ENCODE measurements around the gene CEP89. TPM values are rescaled to one million over a fixed set of nuclear protein-coding genes. Genes with fewer than 3 reads are reported as not detected.

CEP89 gene
- total RNA-seq, 2 donors from 2014 or later: 9.5 to 9.8 TPM

DNA sequence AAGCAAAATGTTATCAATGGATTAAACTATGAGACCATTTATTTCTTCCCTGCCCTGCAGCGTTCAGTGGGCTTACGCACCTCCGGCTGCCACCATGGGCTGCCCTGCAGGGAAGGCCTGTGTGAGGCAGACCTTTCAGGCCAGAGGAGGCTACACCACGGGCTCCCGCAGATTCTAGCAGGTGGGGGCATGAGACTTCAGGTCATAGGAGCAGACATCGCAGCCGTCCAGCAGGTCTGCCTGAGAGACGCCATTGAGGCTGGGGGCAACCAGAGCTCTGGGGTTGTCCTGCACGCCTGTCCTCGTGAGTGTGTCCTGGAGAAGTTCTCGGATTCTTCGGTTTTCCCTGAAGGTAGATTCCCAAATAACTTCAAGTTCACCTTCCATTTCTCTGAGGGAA lies 92.8 kb downstream of the CEP89 start:
- Mint-ChIP-seq H3K27me3 (no peaks in the 10 kb centered on the region), H3K4me3 (no peak overlapping the region), H3K27ac (no peak overlapping the region), H3K36me3 (ENCODE audit: low read depth) (peaks cover 5% of the 10 kb centered on the region), H3K4me1 (peaks cover 9% of the 10 kb centered on the region)
- ATAC-seq: no peak
- no peaks in the 10 kb centered on the region for H3K9me3 ChIP-seq (ENCODE audit: control insufficient read depth, low read length, poor library complexity, severe bottlenecking)
- no peak for DNase-seq

DNA sequence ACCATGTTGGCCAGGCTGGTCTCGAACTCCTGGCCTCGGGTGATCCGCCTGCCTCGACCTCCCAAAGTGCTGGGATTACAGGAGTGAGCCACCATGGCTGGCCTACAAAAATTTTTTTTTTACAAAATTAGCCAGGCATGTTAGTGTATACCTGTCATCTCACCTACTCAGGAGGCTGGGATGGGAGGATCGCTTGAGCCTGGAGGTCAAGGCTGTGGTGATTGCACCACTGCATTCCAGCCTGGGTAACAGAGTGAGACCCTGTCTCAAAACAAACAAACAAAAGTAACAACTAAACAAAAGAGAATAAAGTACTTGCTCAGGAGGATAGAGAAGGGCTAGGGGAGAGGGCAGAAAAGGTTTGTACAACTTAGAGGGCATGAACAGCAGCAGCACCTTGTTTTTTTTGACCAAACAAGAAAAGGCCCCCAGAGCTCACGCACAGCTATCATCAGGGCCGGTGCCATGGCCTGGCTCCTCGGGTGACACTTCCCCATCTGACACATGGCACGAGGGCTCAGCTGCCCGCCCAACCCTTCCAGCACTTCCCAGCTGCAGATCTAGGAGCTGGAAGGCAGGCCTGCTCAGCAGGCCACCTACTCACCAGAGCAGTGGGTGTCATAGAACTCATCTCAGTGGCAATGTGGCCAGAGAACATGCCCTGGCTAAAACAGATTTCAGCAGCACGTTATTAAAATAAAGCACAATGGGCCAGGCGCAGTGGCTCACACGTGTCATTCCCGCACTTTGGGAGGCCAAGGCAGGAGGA lies 93.6 kb downstream of the CEP89 start:
- Mint-ChIP-seq H3K27ac (no peak overlapping the region), H3K27me3 (no peaks in the 10 kb centered on the region)

DNA sequence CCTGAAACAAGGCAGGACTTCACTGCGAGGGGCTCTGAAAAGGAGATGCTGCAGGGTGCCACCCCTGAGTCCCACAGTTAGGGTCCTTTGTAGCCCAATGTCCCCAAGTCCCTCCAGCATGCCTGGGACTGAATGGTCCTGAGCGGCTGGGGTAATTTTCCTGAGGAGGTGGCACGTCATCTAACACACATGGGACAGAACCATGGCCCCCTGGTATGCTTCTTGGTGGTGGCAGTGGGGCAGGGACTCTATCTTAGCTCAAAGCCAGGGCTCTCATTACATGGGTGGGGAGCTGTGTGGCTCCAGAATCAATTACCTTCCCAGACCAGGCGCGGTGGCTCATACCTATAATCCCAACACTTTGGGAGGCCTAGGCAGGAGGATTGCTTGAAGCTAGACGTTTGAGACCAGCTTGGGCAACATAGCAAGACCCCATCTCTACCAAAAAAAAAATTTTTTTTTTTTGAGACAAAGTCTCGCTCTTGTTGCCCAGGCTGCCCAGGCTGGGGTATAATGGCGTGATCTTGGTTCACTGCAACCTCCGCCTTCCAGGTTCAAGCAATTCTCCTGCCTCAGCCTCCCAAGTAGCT lies 94.3 kb downstream of the CEP89 start:
- H3K9me3 ChIP-seq (ENCODE audit: control insufficient read depth, low read length, poor library complexity, severe bottlenecking): no peaks in the 10 kb centered on the region
- DNase-seq (no peak), ATAC-seq (no peak)
- Mint-ChIP-seq H3K27ac (no peak overlapping the region), H3K4me1 (peaks cover 11% of the 10 kb centered on the region), H3K36me3 (ENCODE audit: low read depth) (peaks cover 5% of the 10 kb centered on the region), H3K4me3 (no peak overlapping the region), H3K27me3 (no peaks in the 10 kb centered on the region)

More for the DNA sequence above, 93.6 kb downstream of the CEP89 start:
- DNase-seq (no peak), ATAC-seq (no peak)
- Mint-ChIP-seq H3K36me3 (ENCODE audit: low read depth) (peaks cover 5% of the 10 kb centered on the region), H3K4me1 (peaks cover 10% of the 10 kb centered on the region), H3K4me3 (no peak overlapping the region)
- no peaks in the 10 kb centered on the region for H3K9me3 ChIP-seq (ENCODE audit: control insufficient read depth, low read length, poor library complexity, severe bottlenecking)

- Mint-ChIP-seq H3K4me1 (peaks cover 11% of the 10 kb centered on the region), H3K27ac (no peak overlapping the region), H3K27me3 (no peaks in the 10 kb centered on the region), H3K36me3 (ENCODE audit: low read depth) (peaks cover 5% of the 10 kb centered on the region), H3K4me3 (no peak overlapping the region)
- H3K9me3 ChIP-seq (ENCODE audit: control insufficient read depth, low read length, poor library complexity, severe bottlenecking): no peaks in the 10 kb centered on the region
- ATAC-seq (no peak), DNase-seq (no peak)
These were observed 94.9 kb downstream of the CEP89 start for GRCh38 chr19:32876919-32877285.

- Mint-ChIP-seq H3K4me1 (peaks cover 9% of the 10 kb centered on the region), H3K4me3 (no peak overlapping the region), H3K27me3 (no peaks in the 10 kb centered on the region), H3K36me3 (ENCODE audit: low read depth) (peaks cover 5% of the 10 kb centered on the region), H3K27ac (no peak overlapping the region)
- ATAC-seq (no peak), DNase-seq (no peak)
- H3K9me3 ChIP-seq (ENCODE audit: control insufficient read depth, low read length, poor library complexity, severe bottlenecking): no peaks in the 10 kb centered on the region
These were observed 95.4 kb downstream of the CEP89 start for GRCh38 chr19:32876236-32876918.

DNA sequence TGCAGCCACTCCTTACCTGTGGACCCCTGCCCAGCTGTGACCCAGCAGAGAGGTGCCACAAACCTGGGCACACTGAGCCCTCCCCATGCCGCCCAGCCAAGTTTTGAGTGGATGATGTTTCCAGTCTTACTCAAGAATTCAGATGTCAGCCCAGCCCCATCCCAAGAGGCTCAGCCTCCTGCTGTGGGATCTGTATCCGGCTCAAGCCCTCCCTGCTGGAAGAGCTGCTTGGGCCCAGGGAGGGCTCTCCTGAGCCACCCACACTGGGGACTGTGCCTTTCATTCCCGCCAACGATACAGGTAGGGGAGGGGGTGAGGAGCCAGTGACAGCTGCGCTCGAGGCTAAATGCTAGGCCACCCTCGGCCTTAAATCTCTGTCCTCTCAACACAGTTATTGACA lies 96.3 kb downstream of the CEP89 start:
- DNase-seq: no peak
- Mint-ChIP-seq H3K27ac (no peak overlapping the region), H3K27me3 (no peaks in the 10 kb centered on the region), H3K4me1 (peaks cover 9% of the 10 kb centered on the region), H3K36me3 (ENCODE audit: low read depth) (peaks cover 5% of the 10 kb centered on the region), H3K4me3 (no peak overlapping the region)
- H3K9me3 ChIP-seq (ENCODE audit: control insufficient read depth, low read length, poor library complexity, severe bottlenecking): no peaks in the 10 kb centered on the region
- no peak for ATAC-seq

- H3K27me3 Mint-ChIP-seq: no peaks in the 10 kb centered on the region
- H3K27ac Mint-ChIP-seq: no peak overlapping the region
- H3K4me1 Mint-ChIP-seq: peaks cover 9% of the 10 kb centered on the region
- ATAC-seq: no peak
- no peak for DNase-seq
- no peaks in the 10 kb centered on the region for H3K9me3 ChIP-seq (ENCODE audit: control insufficient read depth, low read length, poor library complexity, severe bottlenecking)
- no peak overlapping the region for H3K4me3 Mint-ChIP-seq
- peaks cover 5% of the 10 kb centered on the region for H3K36me3 Mint-ChIP-seq (ENCODE audit: low read depth)
These were observed 97.2 kb downstream of the CEP89 start for GRCh38 chr19:32874605-32875004.

DNA sequence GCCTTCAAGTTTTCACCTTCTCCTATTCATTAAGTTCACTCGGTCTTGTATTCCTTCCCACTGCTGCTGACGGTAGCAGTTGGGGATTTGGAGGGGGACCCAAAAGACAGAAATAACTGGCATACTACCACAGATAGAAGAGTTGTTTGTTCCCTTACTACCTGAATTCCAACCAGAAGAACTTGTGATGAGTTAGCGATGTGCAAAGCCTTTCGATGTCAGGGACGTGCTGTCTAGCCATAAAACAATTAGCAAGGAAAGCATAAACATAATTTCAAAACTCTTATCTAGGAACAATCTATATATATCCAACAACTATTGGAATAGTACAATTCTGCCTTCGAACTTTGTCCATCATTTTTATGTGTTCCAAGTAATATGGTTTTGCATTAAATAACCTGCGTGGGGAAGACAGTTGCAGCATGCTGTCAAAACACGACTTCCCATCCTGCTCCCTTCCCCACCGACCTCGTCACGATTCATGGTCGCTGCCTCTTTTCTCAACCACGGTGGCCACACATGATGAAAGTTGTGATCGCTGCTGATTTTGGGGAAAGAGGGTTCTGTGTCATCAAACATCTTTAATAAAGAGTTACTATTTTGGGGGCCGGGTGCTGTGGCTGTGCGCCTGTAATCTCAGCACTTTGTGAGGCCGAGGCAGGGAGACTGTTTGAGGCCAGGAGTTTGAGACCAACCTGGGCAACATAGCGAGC lies 98.4 kb downstream of the CEP89 start:
- H3K9me3 ChIP-seq (ENCODE audit: control insufficient read depth, low read length, poor library complexity, severe bottlenecking): no peaks in the 10 kb centered on the region
- ATAC-seq: no peak
- peaks cover 9% of the 10 kb centered on the region for H3K4me1 Mint-ChIP-seq
- H3K27ac Mint-ChIP-seq: no peak overlapping the region
- H3K4me3 Mint-ChIP-seq: no peak overlapping the region
- DNase-seq: no peak
- H3K36me3 Mint-ChIP-seq (ENCODE audit: low read depth): peaks cover 5% of the 10 kb centered on the region
- H3K27me3 Mint-ChIP-seq: no peaks in the 10 kb centered on the region

DNA sequence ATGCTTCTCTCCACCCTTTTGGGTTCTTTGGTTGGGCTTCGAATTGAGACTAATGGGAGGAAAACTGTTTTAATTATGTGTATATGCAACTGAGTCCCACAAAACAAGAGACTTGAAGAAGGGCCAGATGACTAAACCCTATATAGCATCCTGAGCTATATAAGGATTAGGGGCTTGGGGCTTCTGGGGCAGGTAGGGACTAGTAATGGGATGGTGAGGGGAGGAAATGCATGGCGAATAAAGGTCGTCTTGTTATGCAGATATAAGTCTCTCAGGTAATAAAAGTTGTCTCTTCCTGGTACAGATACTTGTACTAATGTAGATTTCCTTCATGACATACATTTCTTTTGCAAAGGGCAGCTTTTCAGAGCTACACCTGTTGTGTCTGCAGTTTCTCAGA lies 99.4 kb downstream of the CEP89 start:
- Mint-ChIP-seq H3K27ac (no peak overlapping the region), H3K27me3 (no peaks in the 10 kb centered on the region), H3K4me1 (peaks cover 6% of the 10 kb centered on the region), H3K36me3 (ENCODE audit: low read depth) (no peaks in the 10 kb centered on the region), H3K4me3 (no peak overlapping the region)
- ATAC-seq (no peak), DNase-seq (no peak)
- no peaks in the 10 kb centered on the region for H3K9me3 ChIP-seq (ENCODE audit: control insufficient read depth, low read length, poor library complexity, severe bottlenecking)

GRCh38 chr19:32870981-32871451 lies 100.7 kb downstream of the CEP89 start:
- ATAC-seq (no peak), DNase-seq (no peak)
- H3K27me3 Mint-ChIP-seq: no peaks in the 10 kb centered on the region

DNA sequence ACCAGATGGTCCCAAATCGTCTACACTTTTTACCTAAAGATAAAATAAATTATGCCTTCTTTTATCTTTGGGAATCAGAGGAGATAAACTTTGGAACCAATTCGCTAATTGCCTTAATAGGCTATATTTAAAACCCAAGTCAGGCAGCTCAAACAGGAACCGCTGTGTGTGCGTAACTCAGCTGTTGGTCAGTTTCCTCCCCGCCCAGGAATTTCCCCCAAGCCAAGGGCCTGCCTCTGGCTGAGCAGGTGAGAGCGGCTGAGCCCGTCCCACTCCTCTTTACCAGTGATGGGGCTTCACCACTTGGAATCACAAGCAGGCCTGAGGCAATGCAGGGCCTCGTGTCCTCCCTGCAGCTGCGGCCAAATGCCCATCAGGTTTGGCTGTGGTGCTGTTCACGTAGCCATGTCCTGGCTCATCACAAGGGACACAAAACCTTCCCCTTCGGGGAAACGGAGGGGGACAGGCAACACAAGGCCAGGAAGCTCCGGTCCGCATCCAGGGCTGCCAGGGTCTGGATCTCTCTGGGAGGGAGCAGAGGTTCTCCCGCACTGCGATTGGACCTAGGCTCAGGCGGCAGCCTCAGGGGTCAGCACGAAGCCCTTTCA lies 101.7 kb downstream of the CEP89 start:
- Mint-ChIP-seq H3K4me1 (peaks cover 2% of the 10 kb centered on the region), H3K4me3 (no peak overlapping the region), H3K36me3 (ENCODE audit: low read depth) (no peaks in the 10 kb centered on the region), H3K27ac (no peak overlapping the region), H3K27me3 (no peaks in the 10 kb centered on the region)
- no peak for DNase-seq
- ATAC-seq: no peak
- H3K9me3 ChIP-seq (ENCODE audit: control insufficient read depth, low read length, poor library complexity, severe bottlenecking): no peaks in the 10 kb centered on the region

More at GRCh38 chr19:32870981-32871451, 100.7 kb downstream of the CEP89 start:
- Mint-ChIP-seq H3K27ac (no peak overlapping the region), H3K4me3 (no peak overlapping the region), H3K4me1 (peaks cover 2% of the 10 kb centered on the region), H3K36me3 (ENCODE audit: low read depth) (no peaks in the 10 kb centered on the region)
- no peaks in the 10 kb centered on the region for H3K9me3 ChIP-seq (ENCODE audit: control insufficient read depth, low read length, poor library complexity, severe bottlenecking)

DNA sequence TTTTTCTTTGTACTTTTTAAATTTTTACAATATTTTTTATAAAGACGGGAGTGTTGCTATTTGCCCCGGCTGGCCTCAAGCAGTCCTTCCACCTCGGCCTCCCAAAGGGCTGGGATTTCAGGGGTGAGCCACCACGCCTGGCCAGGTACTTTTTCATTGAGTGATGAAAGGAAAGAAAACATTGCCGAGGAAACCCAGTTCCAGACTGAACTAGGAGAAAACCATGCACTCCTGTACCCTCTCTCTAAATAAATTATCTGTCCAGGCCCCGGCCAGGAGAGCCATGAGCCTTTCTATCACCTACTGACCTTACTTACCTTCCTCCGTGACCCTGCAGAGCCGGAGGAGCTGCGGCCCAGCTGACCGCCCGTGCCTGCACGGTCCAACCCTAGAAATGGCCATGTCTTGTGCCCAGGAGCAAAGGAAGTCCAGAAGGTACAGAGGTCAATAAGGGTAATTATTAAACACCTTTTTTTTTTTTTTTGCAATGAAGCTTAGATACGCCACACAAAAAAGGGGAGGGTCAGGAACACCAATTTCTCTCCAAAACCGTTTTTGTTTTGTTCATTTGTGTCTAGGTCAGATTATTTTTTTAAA lies 102.3 kb downstream of the CEP89 start, which contains the start of gene SLC7A9:
TSS of gene SLC7A9 (minus strand) at position 399 of the 597 bp plus-strand sequence. CDS start 1,233 bp downstream, outside the sequence.
- no peak for ATAC-seq
- H3K9me3 ChIP-seq (ENCODE audit: control insufficient read depth, low read length, poor library complexity, severe bottlenecking): no peaks in the 10 kb centered on the region
- DNase-seq: no peak
- Mint-ChIP-seq H3K36me3 (ENCODE audit: low read depth) (no peaks in the 10 kb centered on the region), H3K4me1 (peaks cover 2% of the 10 kb centered on the region), H3K27ac (peak within 1 kb of the TSS; percentile 34), H3K4me3 (no peak within 1 kb of the TSS), H3K27me3 (no peaks in the 10 kb centered on the region)

Data from T-helper 17 cell (primary cell).